A673 (cell line): Measurements from ENCODE around the gene CLEC16A. TPM values are rescaled to one million over a fixed set of nuclear protein-coding genes. Genes with fewer than 3 reads are reported as not detected.

Experiments used
- BruUV-seq: library from RNA; stranded (reverse); fragments of 400-500 nt; replicated peaks from 2 replicates; lab custom pipeline; 2021; lab: Mats Ljungman, UMichigan
- CTCF ChIA-PET: fragments of 300-600 bp; sonication (Branson Sonifier 250); formaldehyde crosslinking; loops from one replicate; lab custom pipeline; 2022; ENCODE audit warnings: antibody characterized with exemption; lab: Charles Lee
- POLR2A ChIA-PET: fragments of 300-600 bp; sonication (Branson Sonifier 250); formaldehyde crosslinking; loops from one replicate; lab custom pipeline; 2022; ENCODE audit warnings: antibody characterized with exemption; ENCODE audit not compliant: low non-redundant PET; lab: Charles Lee
- DNase-seq: peaks from one replicate; pipeline ENCODE4 v3.0.0-alpha.2; 2015; ENCODE audit warnings: low spot score
- H3K27ac ChIP-seq: fragments of 200-600 bp; sonication (generic); 2 replicates; pipeline ENCODE4 v1.5.1; 2016; ENCODE audit warnings: mixed run types, low read depth, mild to moderate bottlenecking, mixed read lengths, antibody characterized with exemption, low read length; ENCODE audit not compliant: poor library complexity, severe bottlenecking
- H3K27me3 ChIP-seq: fragments of 200-600 bp; sonication (generic); replicated peaks from 2 replicates; pipeline ENCODE4 v1.6.1; 2017; ENCODE audit warnings: mixed run types, low read depth, mild to moderate bottlenecking, mixed read lengths, antibody characterized with exemption, low read length; ENCODE audit not compliant: insufficient read depth, poor library complexity
- H3K36me3 ChIP-seq: fragments of 200-600 bp; sonication (generic); 2 replicates; pipeline ENCODE4 v1.6.1; 2016; ENCODE audit warnings: mixed run types, mild to moderate bottlenecking, mixed read lengths, antibody characterized with exemption, low read length; ENCODE audit not compliant: insufficient read depth, poor library complexity, severe bottlenecking
- H3K4me1 ChIP-seq: fragments of 200-600 bp; sonication (generic); 2 replicates; pipeline ENCODE4 v1.6.1; 2017; ENCODE audit warnings: mixed run types, mild to moderate bottlenecking, mixed read lengths, antibody characterized with exemption, low read length; ENCODE audit not compliant: insufficient read depth, poor library complexity, severe bottlenecking
- H3K4me3 ChIP-seq: fragments of 200-600 bp; sonication (generic); 2 replicates; pipeline ENCODE4 v1.5.1; 2016; ENCODE audit warnings: low read depth, mixed run types, mild to moderate bottlenecking, mixed read lengths, low read length; ENCODE audit not compliant: poor library complexity, severe bottlenecking
- H3K9me3 ChIP-seq: fragments of 200-600 bp; sonication (generic); 2 replicates; pipeline ENCODE4 v1.6.1; 2016; ENCODE audit warnings: mixed run types, low read depth, mild to moderate bottlenecking, mixed read lengths, antibody characterized with exemption, low read length; ENCODE audit not compliant: poor library complexity, severe bottlenecking
- CTCF ChIP-seq: fragments of 300-800, 200-600 bp; sonication (generic); conservative IDR thresholded peaks from 2 replicates; pipeline ENCODE4 v1.5.1; 2017; ENCODE audit warnings: low read depth, mild to moderate bottlenecking, antibody characterized with exemption, low read length, moderate library complexity, mixed read lengths
- EZH2 ChIP-seq: fragments of 200-600 bp; sonication (generic); IDR thresholded peaks from 2 replicates; pipeline ENCODE4 v1.6.1; 2017; ENCODE audit warnings: borderline replicate concordance, low read depth, mild to moderate bottlenecking, mixed read lengths, antibody characterized with exemption, low read length; ENCODE audit not compliant: poor library complexity, severe bottlenecking
- intact Hi-C: fragments of 100-400 bp; cut with micrococcal nuclease; formaldehyde crosslinking; loops from one replicate; pipeline ENCODE4 v1.10.0; 2022; ENCODE audit not compliant: unreplicated experiment
- total RNA-seq: library from RNA; stranded (reverse); gene quantifications from 2 replicates; pipeline ENCODE4 v1.2.3, GENCODE V29; 2021

Gene CLEC16A
- total RNA-seq, 1 experiment from 2014 or later: 23.4 TPM

- Histone ChIP-seq H3K27ac (no peak overlapping the region), H3K4me3 (no peak overlapping the region), H3K36me3 (no peaks in the 10 kb centered on the region), H3K9me3 (no peaks in the 10 kb centered on the region), H3K27me3 (no peaks in the 10 kb centered on the region), H3K4me1 (peaks cover 9% of the 10 kb centered on the region)
- no TSS peak for BruUV-seq
- ChIA-PET POLR2A (no interaction called here), CTCF (interaction anchor here (0.5 kb wide), 1 partner anchor 52 kb away, joined by 3 read pairs; no protein-coding TSS in a partner anchor)
- no peak for DNase-seq
- intact Hi-C loops: no loop called here
- TF ChIP-seq EZH2 (no peak), CTCF (no peak)
These were observed 258.8 kb downstream of the CLEC16A start for GRCh38 chr16:11203111-11203623.

GRCh38 chr16:11204513-11205047 is 260.2 kb downstream of the CLEC16A start:
- no peak for TF ChIP-seq CTCF
- TF ChIP-seq EZH2: no peak
- H3K36me3 ChIP-seq: no peaks in the 10 kb centered on the region
- H3K4me1 ChIP-seq: peaks cover 9% of the 10 kb centered on the region
- ChIA-PET POLR2A (no interaction called here), CTCF (no interaction called here)
- BruUV-seq: no TSS peak
- no peak for DNase-seq
- H3K27me3 ChIP-seq: no peaks in the 10 kb centered on the region
- no peak overlapping the region for H3K4me3 ChIP-seq
- intact Hi-C loops: no loop called here
- H3K27ac ChIP-seq: no peak overlapping the region
- H3K9me3 ChIP-seq: no peaks in the 10 kb centered on the region

GRCh38 chr16:11205065-11205699 is 260.8 kb downstream of the CLEC16A start:
- Histone ChIP-seq H3K4me1 (peaks cover 9% of the 10 kb centered on the region), H3K9me3 (no peaks in the 10 kb centered on the region), H3K27me3 (no peaks in the 10 kb centered on the region), H3K27ac (no peak overlapping the region), H3K36me3 (no peaks in the 10 kb centered on the region), H3K4me3 (no peak overlapping the region)
- no TSS peak for BruUV-seq
- TF ChIP-seq CTCF (no peak), EZH2 (no peak)
- CTCF ChIA-PET: no interaction called here
- no peak for DNase-seq
- intact Hi-C loops: no loop called here
- POLR2A ChIA-PET: no interaction called here
